GM19328 (cell line): Measurements from ENCODE around the gene RPGR.

Experiments used
- ATAC-seq: cut with Tn5 transposase; IDR thresholded peaks from one replicate; pipeline ENCODE4 v1.9.1; 2021; ENCODE audit warnings: mild to moderate bottlenecking, moderate library complexity; ENCODE audit not compliant: unreplicated experiment

Gene RPGR

GRCh38 chrX:38332505-38332904 is 5.2 kb upstream of the RPGR start:
- peak; percentile 51 for ATAC-seq

DNA sequence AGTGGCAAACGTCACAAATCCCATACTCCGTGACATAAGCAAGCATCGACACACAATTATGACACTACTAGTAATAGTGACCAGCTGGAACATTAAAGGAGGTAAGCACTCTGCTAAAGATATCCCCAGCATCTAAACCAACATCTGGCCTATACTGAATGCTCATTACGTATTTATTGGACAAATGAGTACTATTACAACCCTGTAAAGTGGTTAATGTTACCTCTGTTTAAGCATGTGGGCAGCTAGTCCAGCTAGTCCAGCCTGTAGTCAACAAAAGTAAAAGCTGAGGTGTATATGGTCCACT is 419 bp upstream of the RPGR start:
- ATAC-seq = peak; percentile 2

DNA sequence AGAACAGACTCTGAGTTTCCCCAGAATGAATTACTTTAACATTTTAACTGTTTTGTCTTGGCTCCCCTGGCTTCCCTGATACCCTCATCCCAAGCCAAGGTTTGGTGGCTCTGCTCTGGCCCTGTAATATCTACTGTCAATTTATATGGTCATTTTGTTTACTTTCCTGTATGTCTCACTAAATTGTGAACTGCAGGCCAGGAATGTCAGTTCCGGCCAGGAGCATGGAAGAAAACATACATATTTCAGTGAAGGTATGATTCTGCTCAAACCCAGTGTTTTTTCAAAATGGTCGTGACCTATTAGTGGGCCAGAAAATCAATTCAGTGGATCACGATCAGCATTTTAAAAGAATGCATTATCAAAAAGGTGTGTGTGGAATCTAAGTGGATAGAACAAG is 1.2 kb downstream of the RPGR start:
- no peak for ATAC-seq

- ATAC-seq = no peak
Observed at GRCh38 chrX:38320819-38321218, 6.5 kb downstream of the RPGR start.

- no peak for ATAC-seq
Observed at GRCh38 chrX:38318606-38319005, 8.7 kb downstream of the RPGR start.

GRCh38 chrX:38318196-38318595 is 9.1 kb downstream of the RPGR start:
- ATAC-seq = no peak

GRCh38 chrX:38315186-38315585 is 12.1 kb downstream of the RPGR start:
- no peak for ATAC-seq

GRCh38 chrX:38313190-38313589 is 14.1 kb downstream of the RPGR start:
- ATAC-seq = no peak

GRCh38 chrX:38312436-38312835 is 14.9 kb downstream of the RPGR start:
- ATAC-seq = no peak

GRCh38 chrX:38311743-38312142 is 15.6 kb downstream of the RPGR start:
- ATAC-seq = no peak

DNA sequence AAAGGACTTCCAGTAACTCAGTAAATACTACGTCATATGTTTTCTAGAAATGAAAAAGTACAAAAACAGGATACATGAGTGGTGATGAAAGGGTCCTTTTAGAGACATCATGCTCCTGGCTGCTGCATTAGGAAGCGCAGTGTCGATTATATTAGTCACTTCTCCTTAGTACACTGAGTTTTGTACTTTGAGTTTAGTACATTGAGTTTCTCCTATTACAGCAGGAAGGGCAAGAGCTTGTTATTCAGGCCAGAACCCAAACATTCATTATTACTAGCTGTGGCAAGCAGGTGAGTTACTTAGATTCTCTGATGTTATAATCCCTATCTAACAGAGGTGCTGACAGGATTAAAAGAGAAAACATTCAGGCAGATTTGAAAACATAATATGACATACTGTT is 21.3 kb downstream of the RPGR start:
- ATAC-seq = no peak

DNA sequence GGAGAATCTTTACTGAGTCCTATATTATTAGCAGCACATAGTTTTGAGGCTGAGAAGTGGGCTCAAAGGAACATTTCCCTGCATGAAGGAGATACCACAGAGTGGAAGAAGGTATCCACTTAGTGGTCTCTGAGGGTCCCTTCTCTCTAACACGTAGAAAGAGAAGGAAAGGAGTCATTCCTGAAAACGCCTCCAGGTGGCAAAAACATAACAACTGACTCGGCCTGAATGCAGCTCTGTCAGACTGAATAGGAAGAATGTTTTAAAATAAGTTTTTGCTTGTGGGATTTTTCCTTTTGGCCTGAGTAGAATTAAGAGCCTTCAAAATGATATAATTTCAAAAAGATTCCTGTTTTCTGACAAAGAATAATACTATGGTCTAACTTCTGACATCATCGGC is 23.3 kb downstream of the RPGR start:
- no peak for ATAC-seq

DNA sequence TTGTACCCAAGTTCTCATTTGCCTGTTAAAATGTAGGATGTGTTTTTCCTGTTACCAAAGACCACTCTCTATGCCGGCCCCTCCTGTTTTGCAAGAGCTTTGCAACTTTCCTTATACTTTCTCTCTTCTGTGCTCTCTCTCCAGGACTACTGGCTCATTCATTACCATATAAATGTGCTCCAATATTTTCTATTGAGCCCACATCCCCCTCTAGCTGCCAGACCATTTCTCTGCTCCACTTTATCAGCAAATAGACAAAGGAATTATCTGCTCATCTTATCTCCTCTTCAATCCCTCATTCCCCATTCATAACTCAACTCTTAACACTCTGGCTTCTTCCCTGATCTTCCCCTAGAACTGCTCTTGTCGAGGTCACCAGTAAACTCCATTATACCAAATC is 33.6 kb downstream of the RPGR start:
- no peak for ATAC-seq

- ATAC-seq = no peak
Observed at GRCh38 chrX:38287674-38288073, 39.6 kb downstream of the RPGR start.

GRCh38 chrX:38285649-38286048 is 41.7 kb downstream of the RPGR start:
- ATAC-seq = no peak

GRCh38 chrX:38282049-38282448 is 45.3 kb downstream of the RPGR start:
- ATAC-seq = no peak

DNA sequence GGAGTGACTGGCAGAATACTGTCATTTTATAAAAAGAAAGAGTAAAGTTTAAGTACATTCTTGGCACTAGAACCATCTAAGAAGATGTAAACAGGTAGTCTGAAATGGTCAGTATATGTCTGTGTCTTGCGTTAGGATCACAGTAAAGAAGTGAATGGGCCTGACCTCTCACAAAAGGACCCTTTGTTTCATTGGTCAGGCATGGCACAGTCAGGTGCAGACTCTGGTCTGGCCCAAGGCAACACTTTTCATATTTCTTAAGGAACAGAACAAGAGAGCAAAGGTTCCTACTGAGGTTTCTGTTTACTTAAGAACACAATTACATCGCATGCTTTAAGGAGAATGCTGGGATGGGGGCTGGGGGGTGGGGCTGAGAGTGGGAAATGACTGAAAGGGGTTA is 48.1 kb downstream of the RPGR start:
- no peak for ATAC-seq

- ATAC-seq = no peak
Observed at GRCh38 chrX:38278682-38279081, 48.6 kb downstream of the RPGR start.

DNA sequence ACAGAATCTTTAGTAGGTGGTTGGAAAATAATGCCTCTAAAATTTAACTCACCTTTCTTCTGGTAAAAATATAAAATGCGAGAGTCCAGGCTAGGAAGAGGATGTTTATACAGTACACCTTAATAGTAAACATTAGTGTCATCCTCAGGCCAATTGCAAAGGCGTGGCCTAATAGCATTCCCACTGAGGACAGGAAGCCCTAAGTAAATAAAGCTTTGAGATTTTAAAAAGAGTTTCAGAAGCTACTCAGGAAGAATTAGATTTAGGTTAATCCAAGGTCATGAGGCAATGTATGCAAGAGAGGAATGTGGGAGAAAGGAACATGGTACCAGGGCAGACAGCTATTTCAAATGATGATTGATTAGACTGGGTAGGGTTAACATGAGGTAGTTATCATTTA is 49.5 kb downstream of the RPGR start:
- no peak for ATAC-seq

DNA sequence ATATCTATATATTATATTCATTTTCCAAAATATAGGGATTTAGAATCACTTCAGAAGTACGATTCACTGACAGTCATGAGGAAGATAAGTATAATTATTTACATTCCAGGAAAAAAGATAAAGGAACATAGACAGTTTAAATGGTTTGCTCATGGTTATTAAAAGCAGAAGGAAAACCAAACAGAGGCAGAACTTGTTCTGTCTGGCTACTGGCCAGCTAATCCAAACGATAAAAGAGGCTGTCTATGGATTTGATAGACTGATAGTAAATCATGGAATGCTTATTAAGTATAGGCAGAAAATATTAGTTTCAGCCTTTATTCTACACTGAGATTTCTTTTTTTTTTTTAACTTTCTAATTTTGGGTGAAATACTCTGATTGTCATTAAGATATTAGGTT is 50.2 kb downstream of the RPGR start:
- ATAC-seq = no peak

GRCh38 chrX:38276089-38276488 is 51.2 kb downstream of the RPGR start:
- ATAC-seq = no peak

GRCh38 chrX:38275615-38276014 is 51.7 kb downstream of the RPGR start:
- no peak for ATAC-seq

GRCh38 chrX:38273453-38273852 is 53.9 kb downstream of the RPGR start:
- no peak for ATAC-seq

DNA sequence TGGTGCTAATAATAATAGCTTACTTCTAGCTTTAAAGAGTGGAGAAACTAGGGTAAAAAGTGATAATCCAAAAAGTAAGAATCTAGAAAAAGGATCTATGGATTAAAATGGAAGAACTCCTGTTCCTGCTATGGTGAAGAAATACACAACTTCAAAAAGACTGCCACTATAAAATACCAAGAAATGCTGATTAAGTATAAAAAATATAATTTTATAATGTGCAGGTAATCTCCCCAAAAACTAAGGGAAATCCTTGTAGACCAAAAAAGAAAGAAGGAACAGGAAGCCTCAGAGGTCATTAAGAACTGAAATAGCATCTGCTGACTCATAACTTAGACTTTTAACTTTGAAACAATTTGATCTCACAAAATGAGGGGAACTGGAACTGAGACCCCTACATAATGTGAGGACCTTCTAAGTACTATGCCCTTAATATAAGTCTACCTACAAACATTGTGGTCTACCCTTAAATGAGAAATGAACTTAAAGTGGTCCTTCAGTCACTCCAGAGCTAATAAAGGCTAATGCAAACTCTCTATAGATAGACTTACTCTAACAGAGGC is 56.1 kb downstream of the RPGR start:
- peak; percentile 73 for ATAC-seq
